ENCODE data around the gene EBF3. TPM values are rescaled to one million over a fixed set of nuclear protein-coding genes. Genes with fewer than 3 reads are reported as not detected.

EBF3 gene
- total RNA-seq, 1 donor from 2014 or later = 0.26 TPM

GRCh38 chr10:129910861-129911260 lies 53.2 kb downstream of the EBF3 start:
- FAIRE-seq = no peak
- H3K36me3 ChIP-seq (ENCODE audit: control insufficient read depth, insufficient read depth, low read length) = no peaks in the 10 kb centered on the region
- no peak for DNase-seq (ENCODE audit: low read depth)
- H3K4me3 ChIP-seq (ENCODE audit: low read depth, low read length) = no peak overlapping the region
- TF ChIP-seq CTCF (IDR thresholded peaks at IDR 0.05; ENCODE audit: insufficient read depth, low read length, severe bottlenecking) = no peak
- no peaks in the 10 kb centered on the region for H3K27me3 ChIP-seq (ENCODE audit: control insufficient read depth, insufficient read depth, low read length)

- FAIRE-seq = no peak
- Histone ChIP-seq H3K36me3 (ENCODE audit: control insufficient read depth, insufficient read depth, low read length) (no peaks in the 10 kb centered on the region), H3K27me3 (ENCODE audit: control insufficient read depth, insufficient read depth, low read length) (no peaks in the 10 kb centered on the region), H3K4me3 (ENCODE audit: low read depth, low read length) (no peak overlapping the region)
- no peak for DNase-seq (ENCODE audit: low read depth)
- no peak for TF ChIP-seq CTCF (IDR thresholded peaks at IDR 0.05; ENCODE audit: insufficient read depth, low read length, severe bottlenecking)
These were observed 54.4 kb downstream of the EBF3 start for GRCh38 chr10:129909531-129910256.

GRCh38 chr10:129909080-129909479 lies 55.0 kb downstream of the EBF3 start:
- no peak for DNase-seq (ENCODE audit: low read depth)
- H3K36me3 ChIP-seq (ENCODE audit: control insufficient read depth, insufficient read depth, low read length) = no peaks in the 10 kb centered on the region
- no peak for TF ChIP-seq CTCF (IDR thresholded peaks at IDR 0.05; ENCODE audit: insufficient read depth, low read length, severe bottlenecking)
- no peaks in the 10 kb centered on the region for H3K27me3 ChIP-seq (ENCODE audit: control insufficient read depth, insufficient read depth, low read length)
- FAIRE-seq = no peak
- no peak overlapping the region for H3K4me3 ChIP-seq (ENCODE audit: low read depth, low read length)

- H3K36me3 ChIP-seq (ENCODE audit: control insufficient read depth, insufficient read depth, low read length) = no peaks in the 10 kb centered on the region
- DNase-seq (ENCODE audit: low read depth) (no peak), FAIRE-seq (no peak)
- H3K4me3 ChIP-seq (ENCODE audit: low read depth, low read length) = no peak overlapping the region
- TF ChIP-seq CTCF (IDR thresholded peaks at IDR 0.05; ENCODE audit: insufficient read depth, low read length, severe bottlenecking) = no peak
- H3K27me3 ChIP-seq (ENCODE audit: control insufficient read depth, insufficient read depth, low read length) = no peaks in the 10 kb centered on the region
These were observed 55.7 kb downstream of the EBF3 start for GRCh38 chr10:129908406-129908805.

- H3K27me3 ChIP-seq (ENCODE audit: control insufficient read depth, insufficient read depth, low read length) = no peaks in the 10 kb centered on the region
- FAIRE-seq = no peak
- no peak for DNase-seq (ENCODE audit: low read depth)
- TF ChIP-seq CTCF (IDR thresholded peaks at IDR 0.05; ENCODE audit: insufficient read depth, low read length, severe bottlenecking) = no peak
- H3K4me3 ChIP-seq (ENCODE audit: low read depth, low read length) = no peak overlapping the region
- H3K36me3 ChIP-seq (ENCODE audit: control insufficient read depth, insufficient read depth, low read length) = no peaks in the 10 kb centered on the region
These were observed 58.5 kb downstream of the EBF3 start for GRCh38 chr10:129905553-129905952.

- Histone ChIP-seq H3K27me3 (ENCODE audit: control insufficient read depth, insufficient read depth, low read length) (no peaks in the 10 kb centered on the region), H3K4me3 (ENCODE audit: low read depth, low read length) (no peak overlapping the region), H3K36me3 (ENCODE audit: control insufficient read depth, insufficient read depth, low read length) (no peaks in the 10 kb centered on the region)
- DNase-seq (ENCODE audit: low read depth) (no peak), FAIRE-seq (no peak)
- TF ChIP-seq CTCF (IDR thresholded peaks at IDR 0.05; ENCODE audit: insufficient read depth, low read length, severe bottlenecking) = no peak
These were observed 59.8 kb downstream of the EBF3 start for GRCh38 chr10:129904323-129904722.

Measured in bronchial epithelial cell (primary cell).